Measurements from ENCODE around the gene TCF4. TPM values are rescaled to one million over a fixed set of nuclear protein-coding genes. Genes with fewer than 3 reads are reported as not detected.
A peak's percentile ranks its signal among the peaks of the same experiment; 100 is the strongest.

Gene TCF4
- total RNA-seq, 2 experiments from 2014 or later, result 75.9 to 76.0 TPM

DNA sequence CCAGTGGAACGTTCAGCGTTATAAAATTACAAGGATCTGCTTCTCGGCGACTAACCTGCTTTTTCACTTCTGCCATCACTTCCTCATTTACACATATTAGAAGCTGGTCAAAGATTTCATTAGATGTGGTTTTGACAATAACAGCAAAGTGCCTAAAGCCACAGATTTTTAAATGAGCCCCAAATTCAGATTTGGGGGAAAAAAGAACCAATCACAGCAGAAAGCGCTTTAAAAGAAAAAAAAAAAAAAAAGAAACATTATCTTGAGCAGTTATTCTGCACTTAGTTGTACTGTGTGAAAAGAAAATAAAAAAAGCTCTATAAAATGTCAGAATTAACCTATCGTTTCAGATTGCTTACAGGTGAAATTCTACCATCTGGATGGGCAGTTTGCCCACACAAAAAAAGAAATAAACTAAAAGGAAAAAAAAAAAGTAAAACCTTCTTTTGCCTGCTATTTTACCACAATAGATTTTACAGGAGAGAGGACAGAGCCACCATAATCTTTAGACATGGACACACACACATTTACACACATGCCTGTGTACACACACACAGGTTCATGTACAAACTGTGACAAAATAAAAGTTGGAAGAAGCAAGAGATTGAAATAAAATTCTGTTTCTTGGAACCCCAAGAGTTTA is 167.2 kb downstream of the TCF4 start:
- H3K36me3 ChIP-seq (ENCODE audit: insufficient read depth, low read length), result no peaks in the 10 kb centered on the region
- intact Hi-C loops (cut with micrococcal nuclease; ENCODE audit: unreplicated experiment), result loop anchor here (1.0 to 5.0 kb wide), 2 partner anchors 47 to 169 kb away; no protein-coding TSS in a partner anchor
- peaks cover 67% of the 10 kb centered on the region for H3K4me1 ChIP-seq (ENCODE audit: insufficient read depth, low read length, poor library complexity, severe bottlenecking)
- H2AFZ ChIP-seq (ENCODE audit: low read length), result no peak overlapping the region
- DNase-seq (ENCODE audit: low spot score), result peak; percentile 59
- H3K27ac ChIP-seq (ENCODE audit: low read depth, low read length, poor library complexity, severe bottlenecking), result peak overlapping the region; percentile 100
- H3K9me3 ChIP-seq (ENCODE audit: low read length), result no peaks in the 10 kb centered on the region
- ChIA-PET POLR2A (interaction anchor here (0.6 to 1.4 kb wide), 4 partner anchors 15 to 167 kb away, joined by 4 read pairs; no protein-coding TSS in a partner anchor), CTCF (ENCODE audit: unreplicated experiment) (no interaction called here)
- peak overlapping the region; percentile 72 for H3K4me3 ChIP-seq (ENCODE audit: low read depth, low read length, poor library complexity, severe bottlenecking)
- TSS peak; percentile 79 for BruUV-seq (replicated peaks)
- peaks cover 87% of the 10 kb centered on the region for H3K79me2 ChIP-seq (ENCODE audit: insufficient read depth, low read depth, low read length)
- H3K9me2 ChIP-seq (ENCODE audit: insufficient read depth, low read length), result no peaks in the 10 kb centered on the region
- no peak for TF ChIP-seq EZH2phosphoT487 (IDR thresholded peaks at IDR 0.05; ENCODE audit: borderline replicate concordance, low read depth, low read length)
- TF ChIP-seq, protein P1, sequence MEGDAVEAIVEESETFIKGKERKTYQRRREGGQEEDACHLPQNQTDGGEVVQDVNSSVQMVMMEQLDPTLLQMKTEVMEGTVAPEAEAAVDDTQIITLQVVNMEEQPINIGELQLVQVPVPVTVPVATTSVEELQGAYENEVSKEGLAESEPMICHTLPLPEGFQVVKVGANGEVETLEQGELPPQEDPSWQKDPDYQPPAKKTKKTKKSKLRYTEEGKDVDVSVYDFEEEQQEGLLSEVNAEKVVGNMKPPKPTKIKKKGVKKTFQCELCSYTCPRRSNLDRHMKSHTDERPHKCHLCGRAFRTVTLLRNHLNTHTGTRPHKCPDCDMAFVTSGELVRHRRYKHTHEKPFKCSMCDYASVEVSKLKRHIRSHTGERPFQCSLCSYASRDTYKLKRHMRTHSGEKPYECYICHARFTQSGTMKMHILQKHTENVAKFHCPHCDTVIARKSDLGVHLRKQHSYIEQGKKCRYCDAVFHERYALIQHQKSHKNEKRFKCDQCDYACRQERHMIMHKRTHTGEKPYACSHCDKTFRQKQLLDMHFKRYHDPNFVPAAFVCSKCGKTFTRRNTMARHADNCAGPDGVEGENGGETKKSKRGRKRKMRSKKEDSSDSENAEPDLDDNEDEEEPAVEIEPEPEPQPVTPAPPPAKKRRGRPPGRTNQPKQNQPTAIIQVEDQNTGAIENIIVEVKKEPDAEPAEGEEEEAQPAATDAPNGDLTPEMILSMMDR (conservative IDR thresholded peaks at IDR 0.05; ENCODE audit: low read length), result no peak
- no peaks in the 10 kb centered on the region for H4K20me1 ChIP-seq (ENCODE audit: insufficient read depth, low read length)
- peak overlapping the region; percentile 96 for H3K4me2 ChIP-seq (ENCODE audit: low read length)

DNA sequence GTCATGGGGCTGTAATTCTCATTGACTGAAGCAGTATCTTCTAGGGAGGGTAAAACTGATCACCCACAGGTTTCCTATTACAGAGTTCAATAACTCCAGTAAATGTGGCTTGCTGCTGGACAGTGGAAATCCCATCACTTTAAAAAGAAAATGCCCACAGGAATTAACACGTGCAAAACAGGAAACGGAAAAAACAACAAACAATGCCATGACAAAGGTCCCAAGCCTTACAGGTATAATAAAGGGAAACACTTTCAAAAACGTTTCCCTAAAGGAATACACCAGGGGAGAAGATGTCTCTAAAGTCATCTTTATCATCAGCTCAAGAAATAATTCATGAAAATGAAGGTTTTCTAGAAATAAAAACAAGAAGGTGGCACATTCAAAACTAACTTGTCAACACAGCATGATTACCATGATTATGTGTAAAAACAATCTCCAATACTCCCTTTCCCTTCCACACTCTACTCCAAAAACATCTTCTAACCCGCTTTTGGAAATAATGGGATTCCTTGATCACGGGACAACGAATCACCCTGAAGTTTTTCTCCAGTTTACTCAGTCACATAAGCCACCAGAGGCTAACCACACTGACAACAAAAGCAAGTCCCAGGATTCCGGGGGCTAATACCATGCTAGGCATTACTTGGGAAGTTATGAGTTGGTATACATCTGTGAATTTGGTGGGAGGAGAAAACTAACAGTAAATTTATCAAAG is 167.9 kb downstream of the TCF4 start:
- Histone ChIP-seq H3K4me2 (ENCODE audit: low read length) (peak overlapping the region; percentile 96), H3K36me3 (ENCODE audit: insufficient read depth, low read length) (no peaks in the 10 kb centered on the region), H3K79me2 (ENCODE audit: insufficient read depth, low read depth, low read length) (peaks cover 87% of the 10 kb centered on the region), H3K9me2 (ENCODE audit: insufficient read depth, low read length) (no peaks in the 10 kb centered on the region), H2AFZ (ENCODE audit: low read length) (no peak overlapping the region), H4K20me1 (ENCODE audit: insufficient read depth, low read length) (0 out of 2 replicates have a peak, but pooled peaks cover under 1% of the 10 kb centered on the region), H3K4me3 (ENCODE audit: low read depth, low read length, poor library complexity, severe bottlenecking) (peak overlapping the region; percentile 72), H3K9me3 (ENCODE audit: low read length) (no peaks in the 10 kb centered on the region), H3K27ac (ENCODE audit: low read depth, low read length, poor library complexity, severe bottlenecking) (peak overlapping the region; percentile 100), H3K4me1 (ENCODE audit: insufficient read depth, low read length, poor library complexity, severe bottlenecking) (peaks cover 65% of the 10 kb centered on the region)
- no TSS peak for BruUV-seq (replicated peaks)
- ChIA-PET CTCF (ENCODE audit: unreplicated experiment) (no interaction called here), POLR2A (interaction anchor here (0.7 to 1.4 kb wide), 2 partner anchors 16 to 23 kb away, joined by 4 read pairs; no protein-coding TSS in a partner anchor)
- intact Hi-C loops (cut with micrococcal nuclease; ENCODE audit: unreplicated experiment), result loop anchor here (1.0 to 10.0 kb wide), 6 partner anchors 47 to 1155 kb away; no protein-coding TSS in a partner anchor
- TF ChIP-seq, protein P1 (conservative IDR thresholded peaks at IDR 0.05; ENCODE audit: low read length), result no peak
- TF ChIP-seq EZH2phosphoT487 (IDR thresholded peaks at IDR 0.05; ENCODE audit: borderline replicate concordance, low read depth, low read length), result no peak
- no peak for DNase-seq (ENCODE audit: low spot score)

Measured in OCI-LY7 (cell line).